Panc1 (cell line): ENCODE measurements around the gene PXYLP1. TPM values are rescaled to one million over a fixed set of nuclear protein-coding genes. Genes with fewer than 3 reads are reported as not detected.
A peak's percentile ranks its signal among the peaks of the same experiment; 100 is the strongest.

Experiments used
- ATAC-seq: fragments of 200-7000 bp; cut with Tn5 transposase; 2 replicates; pipeline ENCODE4 v1.9.1; 2020; ENCODE audit warnings: mild to moderate bottlenecking, moderate library complexity
- BruUV-seq: library from RNA; stranded (reverse); fragments of 400-500 nt; replicated peaks from 2 replicates; lab custom pipeline; 2021; lab: Mats Ljungman, UMichigan
- CTCF ChIA-PET: fragments of 300-600 bp; sonication (Branson Sonifier 250); formaldehyde crosslinking; loops from one replicate; lab custom pipeline; 2022; ENCODE audit warnings: antibody characterized with exemption; lab: Charles Lee
- POLR2A ChIA-PET: fragments of 300-600 bp; sonication (Branson Sonifier 250); formaldehyde crosslinking; loops from one replicate; lab custom pipeline; 2022; ENCODE audit warnings: antibody characterized with exemption; lab: Charles Lee
- DNase-seq: peaks from one replicate; pipeline ENCODE4 v3.0.0-alpha.2; 2010; ENCODE audit warnings: low read depth, low spot score
- H3K27ac ChIP-seq: 2 replicates; pipeline ENCODE4 v1.5.1; 2011; ENCODE audit warnings: mild to moderate bottlenecking, low read length, inconsistent platforms
- H3K27me3 ChIP-seq: fragments of 200-500 bp; sonication (Bioruptor generic); 2 replicates; pipeline ENCODE4 v1.6.0; 2014; ENCODE audit warnings: low read length, inconsistent platforms; ENCODE audit not compliant: control insufficient read depth, insufficient read depth
- H3K36me3 ChIP-seq: fragments of 200-500 bp; sonication (Bioruptor generic); 2 replicates; pipeline ENCODE4 v1.5.1; 2014; ENCODE audit warnings: inconsistent platforms, mild to moderate bottlenecking, low read length, moderate library complexity; ENCODE audit not compliant: control insufficient read depth, insufficient read depth
- H3K4me1 ChIP-seq: 2 replicates; pipeline ENCODE4 v1.5.1; 2011; ENCODE audit warnings: inconsistent platforms, mild to moderate bottlenecking, low read length, moderate library complexity; ENCODE audit not compliant: control insufficient read depth, insufficient read depth
- H3K4me3 ChIP-seq, 2 experiments: 2 replicates each; pipeline ENCODE4 v1.5.1; 2011 to 2012; ENCODE audit warnings: low read depth in 2 of 2, low read length in 2 of 2, mild to moderate bottlenecking in 2 of 2, inconsistent platforms in 1 of 2, moderate library complexity in 1 of 2
- H3K9me3 ChIP-seq: fragments of 200-500 bp; sonication (Bioruptor generic); 2 replicates; pipeline ENCODE4 v1.5.1; 2014; ENCODE audit warnings: low read depth, mild to moderate bottlenecking, inconsistent platforms, low read length, moderate library complexity; ENCODE audit not compliant: control insufficient read depth, insufficient read depth
- POLR2AphosphoS5 ChIP-seq: IDR thresholded peaks from 2 replicates; pipeline ENCODE4 v1.6.1; 2012; ENCODE audit warnings: mild to moderate bottlenecking, low read depth, low read length, moderate library complexity
- REST ChIP-seq, 2 experiments: IDR thresholded peaks; 2 replicates each; pipeline ENCODE4 v1.6.1; 2011 to 2012; ENCODE audit warnings: low read depth in 2 of 2, control low read depth in 1 of 2, low read length in 1 of 2, mild to moderate bottlenecking in 1 of 2, moderate library complexity in 1 of 2; ENCODE audit not compliant: insufficient read depth in 1 of 2
- SIN3A ChIP-seq: IDR thresholded peaks from 2 replicates; pipeline ENCODE4 v1.6.1; 2012; ENCODE audit warnings: low read depth, mild to moderate bottlenecking, low read length, moderate library complexity, borderline replicate concordance; ENCODE audit not compliant: insufficient read depth
- TCF7L2 ChIP-seq: IDR thresholded peaks from 2 replicates; pipeline ENCODE4 v1.6.1; 2011; ENCODE audit warnings: mild to moderate bottlenecking, low read depth, low read length, inconsistent platforms
- in situ Hi-C: cut with HindIII; loops from 2 replicates; pipeline ENCODE4 v1.10.0; 2016; ENCODE audit warnings: low sequenced_read_pairs, low pct_unique_long_range_greater_than_20kb
- intact Hi-C: fragments of 100-400 bp; cut with micrococcal nuclease; formaldehyde crosslinking; loops from one replicate; pipeline ENCODE4 v1.10.0; 2022; ENCODE audit not compliant: unreplicated experiment
- total RNA-seq: library from RNA; stranded (reverse); gene quantifications from one replicate; pipeline ENCODE4 v1.2.1, GENCODE V29; 2021; ENCODE audit not compliant: unreplicated experiment
- TF ChIP-seq, protein P1 (sequence below): fragments of 450-650 bp; IDR thresholded peaks from 2 replicates; pipeline ENCODE4 v1.5.1; 2017; ENCODE audit warnings: mild to moderate bottlenecking

The PXYLP1 gene
- total RNA-seq, 1 experiment from 2014 or later = 1.4 TPM

- POLR2A ChIA-PET = no interaction called here
- DNase-seq = no peak
- BruUV-seq = no TSS peak
- intact Hi-C loops = loop anchor here (5.0 kb wide), 1 partner anchor 260 kb away; no protein-coding TSS in a partner anchor
- in situ Hi-C loops = no loop called here
- Histone ChIP-seq H3K9me3 (no peaks in the 10 kb centered on the region), H3K36me3 (no peaks in the 10 kb centered on the region), H3K4me1 (no peaks in the 10 kb centered on the region), H3K4me3 (no peak overlapping the region), H3K27me3 (no peaks in the 10 kb centered on the region), H3K27ac (no peak overlapping the region)
- CTCF ChIA-PET = interaction anchor here (0.7 to 1.3 kb wide), 5 partner anchors 71 to 157 kb away, joined by 3 to 10 read pairs (median 6); partner anchors contain the start of gene PXYLP1
- peak; percentile 39; the same call in 1 of the 2 replicates for ATAC-seq
- TF ChIP-seq, protein P1, sequence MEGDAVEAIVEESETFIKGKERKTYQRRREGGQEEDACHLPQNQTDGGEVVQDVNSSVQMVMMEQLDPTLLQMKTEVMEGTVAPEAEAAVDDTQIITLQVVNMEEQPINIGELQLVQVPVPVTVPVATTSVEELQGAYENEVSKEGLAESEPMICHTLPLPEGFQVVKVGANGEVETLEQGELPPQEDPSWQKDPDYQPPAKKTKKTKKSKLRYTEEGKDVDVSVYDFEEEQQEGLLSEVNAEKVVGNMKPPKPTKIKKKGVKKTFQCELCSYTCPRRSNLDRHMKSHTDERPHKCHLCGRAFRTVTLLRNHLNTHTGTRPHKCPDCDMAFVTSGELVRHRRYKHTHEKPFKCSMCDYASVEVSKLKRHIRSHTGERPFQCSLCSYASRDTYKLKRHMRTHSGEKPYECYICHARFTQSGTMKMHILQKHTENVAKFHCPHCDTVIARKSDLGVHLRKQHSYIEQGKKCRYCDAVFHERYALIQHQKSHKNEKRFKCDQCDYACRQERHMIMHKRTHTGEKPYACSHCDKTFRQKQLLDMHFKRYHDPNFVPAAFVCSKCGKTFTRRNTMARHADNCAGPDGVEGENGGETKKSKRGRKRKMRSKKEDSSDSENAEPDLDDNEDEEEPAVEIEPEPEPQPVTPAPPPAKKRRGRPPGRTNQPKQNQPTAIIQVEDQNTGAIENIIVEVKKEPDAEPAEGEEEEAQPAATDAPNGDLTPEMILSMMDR = 0 out of 2 replicates have a peak, but pooled peaks have one; percentile 6
- TF ChIP-seq TCF7L2 = no peak
- TF ChIP-seq SIN3A = no peak
- TF ChIP-seq POLR2AphosphoS5 = no peak
Observed at GRCh38 chr3:141302364-141303141, 70.9 kb downstream of the PXYLP1 start.

GRCh38 chr3:141303481-141304223 lies 72.0 kb downstream of the PXYLP1 start:
- in situ Hi-C loops (no loop called here), intact Hi-C loops (loop anchor here (5.0 kb wide), 1 partner anchor 259 kb away; no protein-coding TSS in a partner anchor)
- H3K27me3 ChIP-seq = no peaks in the 10 kb centered on the region
- no peaks in the 10 kb centered on the region for H3K4me1 ChIP-seq
- CTCF ChIA-PET = interaction anchor here (0.5 to 1.8 kb wide), 4 partner anchors 148 to 562 kb away, joined by 3 to 10 read pairs (median 4); no protein-coding TSS in a partner anchor
- no peak overlapping the region for H3K27ac ChIP-seq
- ATAC-seq (peak; percentile 80), DNase-seq (peak; percentile 58)
- no TSS peak for BruUV-seq
- POLR2A ChIA-PET = no interaction called here
- no peaks in the 10 kb centered on the region for H3K9me3 ChIP-seq
- TF ChIP-seq, protein P1 = peak; percentile 87
- TF ChIP-seq REST (IDR thresholded peaks at IDR 0.05; ENCODE audit: insufficient read depth in 1 of 2, low read depth in 2 of 2, low read length in 1 of 2) (no peak), TCF7L2 (no peak)
- H3K4me3 ChIP-seq = no peak overlapping the region
- H3K36me3 ChIP-seq = no peaks in the 10 kb centered on the region
